OCI-LY7 (cell line): ENCODE results near the gene LY6G6C. TPM values are rescaled to one million over a fixed set of nuclear protein-coding genes. Genes with fewer than 3 reads are reported as not detected.

Experiments
- BruUV-seq: library from RNA; stranded (reverse); fragments of 400-500 nt; replicated peaks from 2 replicates; lab custom pipeline; 2021; lab: Mats Ljungman, UMichigan
- CTCF ChIA-PET: fragments of 300-600 bp; sonication (Branson Sonifier 250); formaldehyde crosslinking; loops from one replicate; lab custom pipeline; 2022; ENCODE audit warnings: antibody characterized with exemption; ENCODE audit not compliant: unreplicated experiment; lab: Charles Lee
- POLR2A ChIA-PET: fragments of 300-600 bp; sonication (Branson Sonifier 250); formaldehyde crosslinking; loops from one replicate; lab custom pipeline; 2022; ENCODE audit warnings: antibody characterized with exemption; lab: Charles Lee
- DNase-seq: peaks from one replicate; pipeline ENCODE4 v3.0.0-alpha.2; 2015; ENCODE audit warnings: low spot score
- H2AFZ ChIP-seq: fragments of 200-600 bp; sonication (generic), shearing (Covaris generic); 2 replicates; pipeline ENCODE4 v1.6.1; 2014; ENCODE audit warnings: mild to moderate bottlenecking, antibody characterized with exemption, low read length, moderate library complexity
- H3K27ac ChIP-seq: fragments of 200-600 bp; sonication (generic); 2 replicates; pipeline ENCODE4 v1.5.1; 2014; ENCODE audit warnings: mixed run types, low read depth, mild to moderate bottlenecking, moderate library complexity, low read length, inconsistent platforms; ENCODE audit not compliant: poor library complexity, severe bottlenecking
- H3K36me3 ChIP-seq: fragments of 200-600 bp; sonication (generic); 2 replicates; pipeline ENCODE4 v1.6.1; 2014; ENCODE audit warnings: mild to moderate bottlenecking, antibody characterized with exemption, low read length, moderate library complexity, mixed read lengths; ENCODE audit not compliant: insufficient read depth
- H3K4me1 ChIP-seq: fragments of 200-600 bp; sonication (generic); 2 replicates; pipeline ENCODE4 v1.5.1; 2014; ENCODE audit warnings: mild to moderate bottlenecking, low read length; ENCODE audit not compliant: insufficient read depth, poor library complexity, severe bottlenecking
- H3K4me2 ChIP-seq: fragments of 200-600 bp; sonication (generic); 2 replicates; pipeline ENCODE4 v1.6.1; 2014; ENCODE audit warnings: mild to moderate bottlenecking, low read length
- H3K4me3 ChIP-seq: fragments of 200-600 bp; sonication (generic); 2 replicates; pipeline ENCODE4 v1.5.1; 2014; ENCODE audit warnings: mild to moderate bottlenecking, low read depth, low read length; ENCODE audit not compliant: poor library complexity, severe bottlenecking
- H3K79me2 ChIP-seq: fragments of 200-600 bp; sonication (generic); 2 replicates; pipeline ENCODE4 v1.6.1; 2016; ENCODE audit warnings: low read depth, mild to moderate bottlenecking, low read length, moderate library complexity, mixed read lengths; ENCODE audit not compliant: insufficient read depth
- H3K9me2 ChIP-seq: fragments of 200-600 bp; sonication (generic); 2 replicates; pipeline ENCODE4 v1.6.1; 2016; ENCODE audit warnings: mild to moderate bottlenecking, low read length, mixed read lengths; ENCODE audit not compliant: insufficient read depth
- H3K9me3 ChIP-seq: fragments of 200-600 bp; sonication (generic); 2 replicates; pipeline ENCODE4 v1.6.1; 2014; ENCODE audit warnings: mild to moderate bottlenecking, mixed run types, low read length, mixed read lengths
- H4K20me1 ChIP-seq: fragments of 200-600 bp; sonication (generic); 2 replicates; pipeline ENCODE4 v1.6.1; 2014; ENCODE audit warnings: mild to moderate bottlenecking, antibody characterized with exemption, low read length, moderate library complexity, mixed read lengths; ENCODE audit not compliant: insufficient read depth
- EZH2phosphoT487 ChIP-seq: fragments of 200-600 bp; sonication (generic); IDR thresholded peaks from 2 replicates; pipeline ENCODE4 v1.6.1; 2018; ENCODE audit warnings: low read depth, borderline replicate concordance, mild to moderate bottlenecking, mixed run types, antibody characterized with exemption, low read length, moderate library complexity, mixed read lengths
- intact Hi-C: fragments of 100-400 bp; cut with micrococcal nuclease; formaldehyde crosslinking; loops from one replicate; pipeline ENCODE4 v1.10.0; 2022; ENCODE audit not compliant: unreplicated experiment
- total RNA-seq, 2 experiments: library from RNA; depleted of rRNA in 1 of 2; stranded (reverse); fragments of >200 nt in 1 of 2; shearing (Covaris generic) in 1 of 2; gene quantifications; 2 replicates each; pipeline ENCODE4 v1.2.3, GENCODE V29; 2014 to 2022
- TF ChIP-seq, protein P1 (sequence below): fragments of 200-600 bp; sonication (generic); conservative IDR thresholded peaks from 2 replicates; pipeline ENCODE4 v1.5.1; 2014; ENCODE audit warnings: mild to moderate bottlenecking, antibody characterized with exemption, low read length, moderate library complexity, mixed read lengths

Gene LY6G6C
- total RNA-seq, 2 experiments from 2014 or later, result not detected

GRCh38 chr6:31687321-31687720 lies 34.2 kb downstream of the LY6G6C start:
- no TSS peak for BruUV-seq

GRCh38 chr6:31686483-31686882 lies 35.1 kb downstream of the LY6G6C start:
- no peak overlapping the region for H3K27ac ChIP-seq
- no peak for TF ChIP-seq EZH2phosphoT487
- TF ChIP-seq, protein P1, sequence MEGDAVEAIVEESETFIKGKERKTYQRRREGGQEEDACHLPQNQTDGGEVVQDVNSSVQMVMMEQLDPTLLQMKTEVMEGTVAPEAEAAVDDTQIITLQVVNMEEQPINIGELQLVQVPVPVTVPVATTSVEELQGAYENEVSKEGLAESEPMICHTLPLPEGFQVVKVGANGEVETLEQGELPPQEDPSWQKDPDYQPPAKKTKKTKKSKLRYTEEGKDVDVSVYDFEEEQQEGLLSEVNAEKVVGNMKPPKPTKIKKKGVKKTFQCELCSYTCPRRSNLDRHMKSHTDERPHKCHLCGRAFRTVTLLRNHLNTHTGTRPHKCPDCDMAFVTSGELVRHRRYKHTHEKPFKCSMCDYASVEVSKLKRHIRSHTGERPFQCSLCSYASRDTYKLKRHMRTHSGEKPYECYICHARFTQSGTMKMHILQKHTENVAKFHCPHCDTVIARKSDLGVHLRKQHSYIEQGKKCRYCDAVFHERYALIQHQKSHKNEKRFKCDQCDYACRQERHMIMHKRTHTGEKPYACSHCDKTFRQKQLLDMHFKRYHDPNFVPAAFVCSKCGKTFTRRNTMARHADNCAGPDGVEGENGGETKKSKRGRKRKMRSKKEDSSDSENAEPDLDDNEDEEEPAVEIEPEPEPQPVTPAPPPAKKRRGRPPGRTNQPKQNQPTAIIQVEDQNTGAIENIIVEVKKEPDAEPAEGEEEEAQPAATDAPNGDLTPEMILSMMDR, result no peak
- ChIA-PET CTCF (no interaction called here), POLR2A (interaction anchor here (0.9 kb wide), 1 partner anchor 52 kb away, joined by 3 read pairs; no protein-coding TSS in a partner anchor)
- H3K4me3 ChIP-seq, result no peak overlapping the region
- no peaks in the 10 kb centered on the region for H3K9me2 ChIP-seq
- no TSS peak for BruUV-seq
- H3K4me2 ChIP-seq, result no peak overlapping the region
- no peaks in the 10 kb centered on the region for H3K9me3 ChIP-seq
- H3K79me2 ChIP-seq, result no peaks in the 10 kb centered on the region
- intact Hi-C loops, result loop anchor here (10.0 kb wide), 2 partner anchors 208 to 462 kb away; partner anchors contain the start of gene EHMT2
- no peaks in the 10 kb centered on the region for H4K20me1 ChIP-seq
- peaks cover 13% of the 10 kb centered on the region for H3K4me1 ChIP-seq
- H3K36me3 ChIP-seq, result peaks cover 49% of the 10 kb centered on the region
- DNase-seq, result no peak
- H2AFZ ChIP-seq, result no peak overlapping the region

More at GRCh38 chr6:31687321-31687720, 34.2 kb downstream of the LY6G6C start:
- no peak overlapping the region for H3K27ac ChIP-seq
- H4K20me1 ChIP-seq, result no peaks in the 10 kb centered on the region
- no peaks in the 10 kb centered on the region for H3K9me3 ChIP-seq
- peaks cover 12% of the 10 kb centered on the region for H3K4me1 ChIP-seq
- no peak overlapping the region for H3K4me2 ChIP-seq
- ChIA-PET POLR2A (interaction anchor here (0.7 kb wide), 1 partner anchor 12 kb away, joined by 3 read pairs; no protein-coding TSS in a partner anchor), CTCF (interaction anchor here (0.6 kb wide), 1 partner anchor 73 kb away, joined by 3 read pairs; no protein-coding TSS in a partner anchor)
- peaks cover 56% of the 10 kb centered on the region for H3K36me3 ChIP-seq
- no peak overlapping the region for H2AFZ ChIP-seq
- TF ChIP-seq, protein P1, result no peak
- TF ChIP-seq EZH2phosphoT487, result no peak
- H3K4me3 ChIP-seq, result no peak overlapping the region
- H3K79me2 ChIP-seq, result no peaks in the 10 kb centered on the region
- intact Hi-C loops, result loop anchor here (10.0 kb wide), 2 partner anchors 207 to 463 kb away; partner anchors contain the start of gene EHMT2
- DNase-seq, result no peak
- H3K9me2 ChIP-seq, result no peaks in the 10 kb centered on the region

GRCh38 chr6:31683591-31683990 lies 38.0 kb downstream of the LY6G6C start:
- no peaks in the 10 kb centered on the region for H3K9me2 ChIP-seq
- peaks cover 21% of the 10 kb centered on the region; the same call in 1 of the 2 replicates for H3K36me3 ChIP-seq
- no peak overlapping the region for H2AFZ ChIP-seq
- ChIA-PET POLR2A (no interaction called here), CTCF (no interaction called here)
- DNase-seq, result no peak
- TF ChIP-seq, protein P1, result no peak
- no peak for TF ChIP-seq EZH2phosphoT487
- no peaks in the 10 kb centered on the region for H4K20me1 ChIP-seq
- H3K4me1 ChIP-seq, result peaks cover 15% of the 10 kb centered on the region
- no peaks in the 10 kb centered on the region for H3K9me3 ChIP-seq
- H3K4me2 ChIP-seq, result no peak overlapping the region
- intact Hi-C loops, result loop anchor here (10.0 kb wide), 2 partner anchors 211 to 459 kb away; partner anchors contain the start of gene EHMT2
- no peaks in the 10 kb centered on the region for H3K79me2 ChIP-seq
- no peak overlapping the region for H3K4me3 ChIP-seq
- BruUV-seq, result no TSS peak
- no peak overlapping the region for H3K27ac ChIP-seq
